ENCODE results near the gene TLR6.

Gene TLR6

DNA sequence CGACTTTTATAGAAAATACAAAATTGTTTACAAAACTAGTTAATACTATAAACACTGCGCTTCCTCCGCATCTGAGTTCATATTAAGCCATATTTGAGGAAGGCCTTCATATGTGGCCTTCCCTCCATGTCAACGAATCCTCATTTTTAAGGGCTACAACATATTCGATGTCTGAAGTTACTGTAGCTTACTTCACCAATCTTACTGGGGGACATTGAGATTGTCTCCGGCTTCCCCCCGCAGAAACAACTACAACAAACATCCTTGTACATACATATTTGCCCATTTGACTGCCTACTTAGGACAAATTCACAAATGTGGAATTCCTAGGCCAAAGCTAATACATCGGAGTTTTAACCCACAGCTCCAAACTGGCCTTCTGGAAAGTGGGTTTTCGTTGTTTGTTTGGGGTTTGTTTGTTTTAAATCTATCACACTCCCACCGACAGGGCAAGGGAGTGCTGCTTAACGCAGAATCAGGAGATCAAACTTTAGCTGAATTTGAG lies 10.4 kb upstream of the TLR6 start:
- peak overlapping the region; percentile 60 for H3K9ac ChIP-seq (ENCODE audit: low read length)
- peaks cover 3% of the 10 kb centered on the region for H3K36me3 ChIP-seq (ENCODE audit: control insufficient read depth, insufficient read depth, low read length)
- H3K27ac ChIP-seq (ENCODE audit: low read depth, low read length): no peak overlapping the region
- peak overlapping the region; percentile 63 for H3K4me3 ChIP-seq (ENCODE audit: low read depth, low read length)
- no peaks in the 10 kb centered on the region for H3K27me3 ChIP-seq (ENCODE audit: control insufficient read depth, insufficient read depth, low read length)
- H3K9me3 ChIP-seq (ENCODE audit: control insufficient read depth, insufficient read depth, low read depth, low read length): no peaks in the 10 kb centered on the region
- peaks cover 11% of the 10 kb centered on the region; the same call in 1 of the 2 replicates for H3K4me1 ChIP-seq (ENCODE audit: control insufficient read depth, insufficient read depth, low read length)

GRCh38 chr4:38865445-38865844 lies 8.8 kb upstream of the TLR6 start:
- Histone ChIP-seq H3K4me3 (ENCODE audit: low read depth, low read length) (no peak overlapping the region), H3K9ac (ENCODE audit: low read length) (no peak overlapping the region), H3K9me3 (ENCODE audit: control insufficient read depth, insufficient read depth, low read depth, low read length) (no peaks in the 10 kb centered on the region), H3K27me3 (ENCODE audit: control insufficient read depth, insufficient read depth, low read length) (no peaks in the 10 kb centered on the region), H3K36me3 (ENCODE audit: control insufficient read depth, insufficient read depth, low read length) (peaks cover 3% of the 10 kb centered on the region), H3K4me1 (ENCODE audit: control insufficient read depth, insufficient read depth, low read length) (peaks cover 11% of the 10 kb centered on the region; the same call in 1 of the 2 replicates), H3K27ac (ENCODE audit: low read depth, low read length) (no peak overlapping the region)

DNA sequence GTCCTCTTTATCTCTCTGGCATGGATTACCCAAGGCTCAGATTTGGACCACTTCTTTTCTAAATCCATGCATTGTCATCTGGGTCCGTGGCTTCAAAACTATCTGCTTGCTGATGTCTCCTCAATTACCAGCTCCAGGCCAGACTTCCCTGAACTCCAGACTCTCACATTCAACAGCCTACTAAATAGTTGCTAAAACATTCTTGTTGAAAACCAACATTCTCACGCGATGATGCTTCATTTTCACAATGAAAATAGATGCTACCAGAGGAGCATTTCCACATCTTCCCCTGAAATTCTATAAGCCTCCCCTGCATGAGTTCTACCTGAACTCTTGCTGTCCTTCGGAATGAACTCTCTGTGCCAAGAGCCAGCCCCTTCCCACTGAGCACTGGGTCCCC lies 5.2 kb upstream of the TLR6 start:
- H3K4me3 ChIP-seq (ENCODE audit: low read depth, low read length): no peak overlapping the region

GRCh38 chr4:38860788-38861424 lies 4.3 kb upstream of the TLR6 start:
- H3K27me3 ChIP-seq (ENCODE audit: control insufficient read depth, insufficient read depth, low read length): no peaks in the 10 kb centered on the region

More for the DNA sequence above, 5.2 kb upstream of the TLR6 start:
- Histone ChIP-seq H3K9ac (ENCODE audit: low read length) (no peak overlapping the region), H3K27ac (ENCODE audit: low read depth, low read length) (no peak overlapping the region), H3K27me3 (ENCODE audit: control insufficient read depth, insufficient read depth, low read length) (no peaks in the 10 kb centered on the region), H3K4me1 (ENCODE audit: control insufficient read depth, insufficient read depth, low read length) (peaks cover 13% of the 10 kb centered on the region), H3K36me3 (ENCODE audit: control insufficient read depth, insufficient read depth, low read length) (no peaks in the 10 kb centered on the region), H3K9me3 (ENCODE audit: control insufficient read depth, insufficient read depth, low read depth, low read length) (no peaks in the 10 kb centered on the region)

GRCh38 chr4:38859501-38859900 lies 2.9 kb upstream of the TLR6 start:
- Histone ChIP-seq H3K9me3 (ENCODE audit: control insufficient read depth, insufficient read depth, low read depth, low read length) (no peaks in the 10 kb centered on the region), H3K27me3 (ENCODE audit: control insufficient read depth, insufficient read depth, low read length) (no peaks in the 10 kb centered on the region), H3K4me3 (ENCODE audit: low read depth, low read length) (no peak overlapping the region), H3K9ac (ENCODE audit: low read length) (no peak overlapping the region), H3K4me1 (ENCODE audit: control insufficient read depth, insufficient read depth, low read length) (peaks cover 13% of the 10 kb centered on the region), H3K27ac (ENCODE audit: low read depth, low read length) (no peak overlapping the region), H3K36me3 (ENCODE audit: control insufficient read depth, insufficient read depth, low read length) (no peaks in the 10 kb centered on the region)

More at GRCh38 chr4:38860788-38861424, 4.3 kb upstream of the TLR6 start:
- H3K4me1 ChIP-seq (ENCODE audit: control insufficient read depth, insufficient read depth, low read length): peaks cover 13% of the 10 kb centered on the region
- no peaks in the 10 kb centered on the region for H3K9me3 ChIP-seq (ENCODE audit: control insufficient read depth, insufficient read depth, low read depth, low read length)
- H3K36me3 ChIP-seq (ENCODE audit: control insufficient read depth, insufficient read depth, low read length): no peaks in the 10 kb centered on the region
- H3K27ac ChIP-seq (ENCODE audit: low read depth, low read length): no peak overlapping the region
- H3K4me3 ChIP-seq (ENCODE audit: low read depth, low read length): no peak overlapping the region
- no peak overlapping the region for H3K9ac ChIP-seq (ENCODE audit: low read length)

DNA sequence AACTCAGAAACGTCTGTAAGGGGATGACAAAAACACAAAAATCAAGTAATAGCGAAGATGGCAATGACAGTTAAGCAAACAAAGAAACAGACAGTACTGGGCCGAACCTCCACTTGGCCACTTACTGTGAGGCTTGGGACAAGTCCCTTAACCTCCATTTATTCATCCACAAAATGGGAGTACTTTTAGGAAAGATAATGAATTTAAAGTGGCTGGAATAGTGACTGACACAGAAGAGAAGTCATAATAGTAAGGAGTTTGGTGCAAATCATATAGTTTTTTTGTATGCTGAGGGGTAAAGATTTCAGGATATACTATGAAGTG lies 1.4 kb upstream of the TLR6 start:
- Histone ChIP-seq H3K27ac (ENCODE audit: low read depth, low read length) (no peak overlapping the region), H3K4me1 (ENCODE audit: control insufficient read depth, insufficient read depth, low read length) (peaks cover 13% of the 10 kb centered on the region), H3K9me3 (ENCODE audit: control insufficient read depth, insufficient read depth, low read depth, low read length) (no peaks in the 10 kb centered on the region)

GRCh38 chr4:38857354-38858096 lies 908 bp upstream of the TLR6 start:
- Histone ChIP-seq H3K9ac (ENCODE audit: low read length) (no peak overlapping the region), H3K27ac (ENCODE audit: low read depth, low read length) (peak overlapping the region; percentile 79; the same call in 1 of the 2 replicates), H3K27me3 (ENCODE audit: control insufficient read depth, insufficient read depth, low read length) (no peaks in the 10 kb centered on the region), H3K36me3 (ENCODE audit: control insufficient read depth, insufficient read depth, low read length) (no peaks in the 10 kb centered on the region), H3K4me3 (ENCODE audit: low read depth, low read length) (no peak overlapping the region), H3K4me1 (ENCODE audit: control insufficient read depth, insufficient read depth, low read length) (peaks cover 13% of the 10 kb centered on the region), H3K9me3 (ENCODE audit: control insufficient read depth, insufficient read depth, low read depth, low read length) (no peaks in the 10 kb centered on the region)

More for the DNA sequence above, 1.4 kb upstream of the TLR6 start:
- Histone ChIP-seq H3K9ac (ENCODE audit: low read length) (no peak overlapping the region), H3K36me3 (ENCODE audit: control insufficient read depth, insufficient read depth, low read length) (no peaks in the 10 kb centered on the region), H3K27me3 (ENCODE audit: control insufficient read depth, insufficient read depth, low read length) (no peaks in the 10 kb centered on the region), H3K4me3 (ENCODE audit: low read depth, low read length) (no peak overlapping the region)

DNA sequence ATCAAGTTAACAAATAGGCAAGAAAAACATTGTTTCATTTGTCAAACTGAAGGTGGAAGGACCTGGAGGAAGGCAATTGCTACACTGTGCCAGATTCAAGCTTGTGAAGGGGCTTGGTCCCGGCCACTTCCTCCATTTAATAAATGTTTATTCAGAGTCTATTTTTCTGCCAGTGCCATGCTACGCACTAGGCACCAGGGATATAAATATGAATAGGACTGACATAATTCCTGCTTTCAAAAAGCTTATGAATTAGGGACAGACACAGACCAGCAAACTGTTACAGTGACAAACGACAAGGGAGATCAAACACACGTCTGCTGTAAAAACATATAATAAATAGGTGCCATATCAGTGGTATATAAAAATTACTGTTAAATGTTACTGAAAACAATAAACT lies 571 bp downstream of the TLR6 start:
- Histone ChIP-seq H3K4me3 (ENCODE audit: low read depth, low read length) (no peak overlapping the region), H3K27ac (ENCODE audit: low read depth, low read length) (no peak overlapping the region), H3K36me3 (ENCODE audit: control insufficient read depth, insufficient read depth, low read length) (no peaks in the 10 kb centered on the region), H3K27me3 (ENCODE audit: control insufficient read depth, insufficient read depth, low read length) (no peaks in the 10 kb centered on the region), H3K9ac (ENCODE audit: low read length) (no peak overlapping the region), H3K4me1 (ENCODE audit: control insufficient read depth, insufficient read depth, low read length) (peaks cover 13% of the 10 kb centered on the region), H3K9me3 (ENCODE audit: control insufficient read depth, insufficient read depth, low read depth, low read length) (no peaks in the 10 kb centered on the region)

GRCh38 chr4:38855466-38855865 lies 1.2 kb downstream of the TLR6 start:
- Histone ChIP-seq H3K36me3 (ENCODE audit: control insufficient read depth, insufficient read depth, low read length) (no peaks in the 10 kb centered on the region), H3K4me3 (ENCODE audit: low read depth, low read length) (no peak overlapping the region), H3K9me3 (ENCODE audit: control insufficient read depth, insufficient read depth, low read depth, low read length) (no peaks in the 10 kb centered on the region), H3K27ac (ENCODE audit: low read depth, low read length) (no peak overlapping the region), H3K9ac (ENCODE audit: low read length) (no peak overlapping the region), H3K4me1 (ENCODE audit: control insufficient read depth, insufficient read depth, low read length) (peaks cover 13% of the 10 kb centered on the region), H3K27me3 (ENCODE audit: control insufficient read depth, insufficient read depth, low read length) (no peaks in the 10 kb centered on the region)

DNA sequence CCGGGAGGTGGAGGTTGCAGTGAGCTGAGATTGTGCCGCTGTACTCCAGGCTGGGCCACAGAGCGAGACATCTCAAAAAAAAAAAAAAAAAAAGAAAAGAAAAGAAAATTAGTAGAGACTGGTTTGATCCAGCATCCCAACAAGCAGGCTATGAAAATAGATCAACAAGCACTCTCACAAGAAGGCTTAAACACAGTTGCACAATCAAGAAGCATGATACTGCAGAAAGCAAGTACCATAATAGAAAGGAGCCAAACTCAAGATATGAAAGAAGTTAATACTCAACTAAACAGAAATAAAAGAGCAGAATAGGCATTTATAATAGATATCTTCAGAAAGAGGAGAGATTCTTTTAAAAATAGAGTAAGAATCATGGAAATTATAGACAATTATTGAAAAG lies 10.6 kb downstream of the TLR6 start:
- H3K9me3 ChIP-seq (ENCODE audit: control insufficient read depth, insufficient read depth, low read depth, low read length): peaks cover 4% of the 10 kb centered on the region; the same call in 1 of the 2 replicates
- H3K27me3 ChIP-seq (ENCODE audit: control insufficient read depth, insufficient read depth, low read length): no peaks in the 10 kb centered on the region
- no peak overlapping the region for H3K4me3 ChIP-seq (ENCODE audit: low read depth, low read length)
- H3K9ac ChIP-seq (ENCODE audit: low read length): no peak overlapping the region
- H3K36me3 ChIP-seq (ENCODE audit: control insufficient read depth, insufficient read depth, low read length): no peaks in the 10 kb centered on the region
- H3K27ac ChIP-seq (ENCODE audit: low read depth, low read length): no peak overlapping the region
- H3K4me1 ChIP-seq (ENCODE audit: control insufficient read depth, insufficient read depth, low read length): no peaks in the 10 kb centered on the region

DNA sequence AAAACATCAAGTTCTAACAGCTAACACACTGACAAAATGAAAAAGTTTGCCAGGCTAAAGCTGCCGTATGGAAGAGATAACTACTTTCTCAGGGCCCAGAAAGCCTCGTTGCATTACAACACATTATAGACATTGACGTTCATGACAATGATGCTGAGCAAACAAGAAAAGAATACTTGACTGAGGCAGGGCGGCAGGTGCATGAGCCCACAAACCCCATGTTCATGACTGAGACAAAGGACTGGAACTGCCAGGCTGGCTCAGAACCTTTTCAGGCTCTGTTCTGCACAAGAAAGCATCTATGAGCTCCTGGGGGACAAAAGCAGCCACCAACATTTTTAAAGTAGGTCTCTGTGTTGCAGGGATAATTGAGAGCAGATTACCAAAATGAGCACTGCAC lies 13.6 kb downstream of the TLR6 start:
- H3K27ac ChIP-seq (ENCODE audit: low read depth, low read length): no peak overlapping the region
- H3K9me3 ChIP-seq (ENCODE audit: control insufficient read depth, insufficient read depth, low read depth, low read length): peaks cover 4% of the 10 kb centered on the region; the same call in 1 of the 2 replicates
- H3K9ac ChIP-seq (ENCODE audit: low read length): no peak overlapping the region
- no peaks in the 10 kb centered on the region for H3K4me1 ChIP-seq (ENCODE audit: control insufficient read depth, insufficient read depth, low read length)
- no peak overlapping the region for H3K4me3 ChIP-seq (ENCODE audit: low read depth, low read length)
- H3K27me3 ChIP-seq (ENCODE audit: control insufficient read depth, insufficient read depth, low read length): no peaks in the 10 kb centered on the region
- no peaks in the 10 kb centered on the region for H3K36me3 ChIP-seq (ENCODE audit: control insufficient read depth, insufficient read depth, low read length)
